Activated effector memory CD4-positive, alpha-beta T cell treated with anti-CD3 and anti-CD28 coated beads, Interleukin-2, amount 50 U/mL, for 16 hours (primary cell): ENCODE results near the gene SLIT3.

Experiments used
- DNase-seq: peaks from one replicate; pipeline ENCODE4 v3.0.0-alpha.2; 2020

The SLIT3 gene

DNA sequence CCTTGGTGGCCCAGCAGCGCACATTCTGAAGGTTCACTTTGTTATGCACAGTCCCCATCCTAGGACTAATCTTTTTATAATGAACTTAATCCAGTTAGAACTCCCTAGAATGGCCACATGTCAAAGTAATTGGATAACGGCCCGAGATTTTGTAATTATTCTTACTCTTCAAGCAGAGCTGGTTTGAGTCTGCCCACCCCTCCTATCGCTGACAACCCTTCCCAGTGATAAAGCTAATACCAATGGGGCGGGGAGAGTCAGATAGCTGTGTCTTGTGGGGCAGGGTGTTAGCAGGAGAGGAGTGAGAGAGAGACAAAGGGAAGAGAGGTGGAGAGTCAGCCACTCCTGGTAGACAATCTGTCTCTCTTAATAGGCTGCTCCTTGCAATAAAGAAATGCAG, 356.9 kb downstream of the SLIT3 start:
- no peak for DNase-seq

DNA sequence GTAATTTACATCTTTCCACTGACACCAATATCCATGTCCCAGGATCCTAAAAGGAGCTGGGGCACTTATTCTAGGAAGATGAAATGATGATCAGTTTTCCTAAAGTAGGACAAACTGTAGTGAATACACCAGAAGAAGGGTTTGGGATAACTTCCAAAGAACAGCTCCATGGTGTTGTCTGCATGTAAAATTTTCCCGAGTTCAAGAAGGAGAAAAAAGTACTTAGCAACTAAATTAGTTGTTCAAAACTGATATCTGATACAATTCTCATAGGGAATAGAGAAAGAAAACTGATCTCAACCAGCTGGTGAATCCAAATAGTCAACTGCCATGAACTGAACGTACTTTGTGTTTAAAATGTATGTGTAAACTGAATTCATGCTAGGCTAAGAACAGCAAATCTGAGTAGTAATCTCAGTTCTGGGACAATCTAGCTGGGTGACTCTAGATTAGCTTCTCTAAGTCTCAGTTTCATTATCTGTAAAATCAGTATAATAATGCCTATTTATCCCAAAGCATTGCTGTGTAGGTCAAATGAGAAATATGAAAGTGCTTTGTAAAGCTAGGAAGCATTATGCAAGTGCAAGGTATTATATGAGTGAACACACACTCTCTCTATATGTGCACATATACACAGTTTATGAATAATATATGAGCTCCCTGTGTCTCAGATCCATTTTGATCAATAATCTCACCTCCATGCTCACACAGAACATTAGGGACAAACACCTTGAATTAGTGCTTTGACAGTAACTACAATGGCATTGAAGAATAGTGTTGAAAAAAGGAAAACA, 357.7 kb downstream of the SLIT3 start:
- DNase-seq: no peak

DNA sequence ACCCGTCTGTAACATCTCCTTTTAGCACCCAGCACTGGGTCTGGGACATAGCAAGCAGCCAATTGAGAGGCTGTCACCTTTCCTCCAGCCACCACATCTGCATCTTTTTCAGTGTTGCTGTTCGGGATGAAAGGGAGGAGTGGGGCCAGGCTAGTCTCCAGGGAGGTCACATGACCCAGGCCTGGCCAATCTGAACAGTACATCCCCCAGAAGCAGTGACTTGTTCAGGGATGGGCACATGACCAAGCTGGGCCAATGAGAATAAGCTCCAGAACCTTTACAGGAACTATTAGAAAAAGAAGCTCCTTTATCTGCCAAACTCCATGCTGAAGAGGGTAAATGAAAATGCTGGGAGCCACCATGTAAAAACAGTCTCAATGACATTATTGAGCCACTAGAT, 359.0 kb downstream of the SLIT3 start:
- no peak for DNase-seq

DNA sequence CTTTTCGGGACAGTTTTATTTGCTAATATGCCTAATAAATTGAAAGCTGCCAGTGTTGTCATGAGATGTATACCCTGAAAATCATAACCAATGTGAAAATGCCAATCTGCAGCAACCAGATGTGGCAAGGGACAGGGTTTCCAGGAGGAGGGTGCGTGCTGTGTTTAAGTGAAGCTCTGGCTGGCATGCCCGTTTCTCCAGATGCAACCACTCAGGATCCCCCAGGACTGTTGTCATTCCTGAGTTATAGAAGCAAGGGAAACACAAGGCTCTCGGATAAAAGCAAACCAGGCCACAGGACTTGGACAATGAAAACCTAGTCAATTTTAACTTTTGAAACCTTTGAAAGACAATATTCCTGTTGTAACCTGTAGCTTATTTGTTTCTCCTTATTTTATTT, 360.2 kb downstream of the SLIT3 start:
- no peak for DNase-seq

DNA sequence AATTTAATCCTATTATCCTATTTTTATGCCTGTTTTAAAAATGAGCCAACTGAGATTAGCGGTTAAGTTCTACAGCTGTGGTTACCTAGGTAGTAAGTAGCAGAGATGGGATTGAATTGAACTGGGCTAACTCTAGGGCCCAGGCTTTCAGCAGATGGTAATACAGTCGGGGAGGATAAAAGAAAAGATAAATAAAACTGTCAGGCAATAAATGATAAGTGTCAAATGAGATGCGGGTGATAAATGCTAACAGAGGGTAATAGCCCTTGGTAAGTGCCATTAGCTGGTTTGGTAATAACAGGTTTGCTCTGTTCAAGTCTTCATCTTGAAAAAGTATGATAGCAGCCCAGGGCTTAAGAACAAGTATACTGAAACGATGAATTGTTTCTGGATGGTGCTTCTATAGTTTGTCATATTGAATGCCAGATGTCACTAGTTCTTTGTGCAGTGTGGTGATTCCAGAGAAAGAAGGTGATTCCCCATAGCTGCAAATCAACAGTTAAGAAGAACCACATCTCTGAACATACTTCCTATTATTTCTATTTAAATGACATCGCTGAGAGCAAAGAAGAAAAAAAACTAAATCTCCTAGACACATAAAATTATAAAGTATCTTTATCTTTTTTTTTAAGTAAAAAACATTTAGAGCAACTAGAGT, 360.9 kb downstream of the SLIT3 start:
- DNase-seq: no peak

DNA sequence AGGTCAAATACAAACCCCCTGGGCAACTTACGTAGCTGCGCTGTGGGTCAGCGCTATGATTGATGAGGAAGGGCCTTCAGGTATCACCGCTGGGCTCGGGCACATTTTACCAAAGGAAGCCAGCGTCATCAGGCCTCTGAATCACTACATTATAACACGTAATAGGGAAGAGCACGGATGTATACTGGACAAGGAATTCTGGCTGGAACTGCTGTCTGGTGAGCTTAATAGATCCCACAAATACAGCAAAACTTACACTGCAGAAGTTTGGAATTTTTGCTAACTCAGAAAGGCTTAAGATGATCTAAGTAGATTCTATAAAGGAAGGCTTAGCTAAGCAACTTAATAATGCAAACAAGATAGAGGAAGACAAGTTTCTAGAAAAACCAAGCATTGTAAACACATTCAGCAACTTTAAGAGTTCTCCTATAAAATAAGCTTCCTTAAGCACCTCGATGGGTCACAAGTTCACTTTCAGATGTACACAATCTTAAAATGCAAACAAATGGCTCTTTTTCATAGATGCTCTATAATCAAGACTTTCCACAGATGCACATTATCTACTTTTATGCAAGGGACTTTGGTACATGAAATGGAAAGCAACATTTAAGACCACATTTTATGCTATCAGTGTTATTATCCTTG, 361.7 kb downstream of the SLIT3 start:
- no peak for DNase-seq

DNA sequence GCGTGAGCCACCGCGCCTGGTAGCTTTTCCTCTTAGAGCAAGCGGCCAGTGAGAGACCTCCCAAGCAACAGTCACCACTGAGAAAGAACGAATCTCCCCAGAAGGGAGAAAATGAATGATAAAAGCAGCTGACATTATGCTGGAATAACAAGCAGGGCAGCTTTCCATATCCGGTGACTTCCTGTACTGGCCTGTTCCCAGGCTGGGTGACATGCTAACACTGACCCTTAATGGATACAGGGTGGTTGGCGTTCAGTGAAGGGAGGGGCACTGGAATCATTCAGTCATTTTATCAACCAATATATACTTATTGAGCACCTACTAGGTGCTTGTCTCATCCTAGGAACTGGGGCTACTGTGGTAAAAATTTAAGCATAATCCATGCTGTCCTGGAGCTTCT, 364.4 kb downstream of the SLIT3 start:
- DNase-seq: no peak

DNA sequence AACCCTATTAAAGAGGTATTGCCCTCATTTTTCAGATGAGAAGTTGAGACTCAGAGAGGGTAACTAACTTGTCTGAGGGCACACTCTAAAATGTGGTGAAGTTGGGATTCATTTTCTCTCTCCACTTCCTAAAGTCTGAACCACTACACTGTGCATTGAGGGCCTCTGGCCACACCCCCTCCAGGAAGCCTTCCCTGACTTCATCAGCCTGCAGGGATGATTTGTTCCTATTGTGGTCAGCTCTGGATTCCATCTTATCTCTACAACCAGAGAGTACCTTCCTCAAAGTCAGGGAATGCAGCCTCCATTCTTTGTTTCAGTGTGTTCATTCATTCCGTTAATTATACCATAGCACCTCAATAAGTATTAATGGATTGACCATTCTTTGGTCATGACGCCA, 365.8 kb downstream of the SLIT3 start:
- no peak for DNase-seq

DNA sequence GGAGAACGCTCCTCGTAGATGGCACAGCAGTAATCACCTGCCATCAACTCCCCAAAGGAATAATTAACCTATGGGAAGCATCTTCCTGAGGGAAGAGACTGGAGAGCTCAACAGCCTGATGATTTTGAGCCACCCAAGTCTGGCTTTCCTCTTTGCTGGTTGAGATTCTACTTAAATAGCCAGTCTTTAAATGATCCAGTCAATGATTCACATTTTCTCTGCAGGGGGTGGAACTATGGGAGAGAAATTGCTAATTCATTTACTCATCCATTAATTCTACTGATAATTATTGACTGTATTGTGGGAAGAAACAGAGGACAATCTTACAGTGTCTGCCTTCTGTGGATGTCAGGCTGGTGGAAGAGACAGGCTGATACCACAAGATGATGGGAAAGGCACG, 366.8 kb downstream of the SLIT3 start:
- DNase-seq: no peak

DNA sequence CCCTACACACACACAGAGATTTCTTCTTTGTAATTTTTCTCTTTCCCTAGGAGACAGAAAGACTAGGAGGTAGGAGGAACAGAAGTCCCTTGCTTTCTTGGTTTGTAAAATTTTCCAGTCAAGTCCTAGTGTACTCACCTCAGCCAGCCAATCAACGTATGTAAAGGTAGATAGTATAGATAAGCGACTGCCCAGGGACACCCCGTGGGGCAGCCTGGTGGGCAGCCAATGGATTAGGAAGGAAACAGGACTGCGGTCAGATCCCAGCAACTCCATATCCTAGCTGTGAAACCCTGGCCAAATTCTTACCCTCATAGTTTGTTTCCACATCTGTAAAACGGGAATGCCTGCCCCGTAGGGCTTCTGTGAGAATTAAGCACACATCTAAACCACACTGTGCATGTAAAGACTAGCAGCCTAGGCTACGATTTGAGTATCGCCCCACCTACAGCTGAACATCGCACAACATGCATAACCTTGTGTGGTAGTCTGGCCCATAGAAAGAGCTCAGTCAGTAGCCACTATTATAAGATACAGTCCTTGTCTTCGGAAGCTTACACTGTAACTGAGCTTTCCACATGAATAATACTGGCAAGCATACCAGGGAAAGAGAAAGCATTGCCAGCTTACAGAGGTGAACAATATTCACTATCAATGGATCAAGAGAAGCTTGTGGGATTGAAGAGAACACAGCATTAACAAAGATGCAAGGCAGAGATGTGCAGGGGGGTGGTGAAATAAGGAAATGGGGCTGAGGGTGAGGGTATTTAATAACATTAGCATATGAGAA, 368.3 kb downstream of the SLIT3 start:
- no peak for DNase-seq

DNA sequence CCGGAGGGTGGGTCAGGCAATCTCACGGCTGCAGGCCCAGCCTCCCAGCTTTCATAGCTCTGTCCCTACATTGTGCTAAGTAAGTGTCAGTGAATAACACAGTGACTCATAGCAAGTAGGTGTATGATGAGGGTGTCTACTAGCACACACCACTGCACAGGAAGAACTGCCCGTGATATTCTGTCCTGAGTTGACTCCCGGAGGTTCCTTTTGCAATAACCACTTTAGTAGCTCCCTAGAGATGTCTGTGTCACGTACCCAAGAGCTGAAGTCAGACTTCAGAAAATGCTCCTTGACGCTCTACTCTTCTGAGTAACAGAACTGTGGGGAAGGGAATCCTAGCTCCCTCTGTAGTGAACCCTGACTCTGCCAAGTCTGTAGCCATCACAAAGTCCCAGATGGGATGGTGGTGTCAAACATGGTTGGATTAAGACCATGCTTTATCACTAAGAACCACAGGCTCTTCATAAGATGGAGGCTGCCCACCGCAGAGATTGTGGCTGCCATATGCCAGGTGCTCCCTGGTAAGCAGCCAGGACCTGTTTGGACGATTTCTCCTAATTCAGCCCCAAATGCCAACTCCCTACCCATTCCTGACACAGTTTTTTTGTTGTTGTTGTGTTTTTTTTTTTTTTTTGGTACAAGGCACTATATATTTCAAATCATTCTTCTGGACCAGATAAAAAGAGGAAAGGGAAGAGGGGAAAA, 369.1 kb downstream of the SLIT3 start:
- DNase-seq: no peak

DNA sequence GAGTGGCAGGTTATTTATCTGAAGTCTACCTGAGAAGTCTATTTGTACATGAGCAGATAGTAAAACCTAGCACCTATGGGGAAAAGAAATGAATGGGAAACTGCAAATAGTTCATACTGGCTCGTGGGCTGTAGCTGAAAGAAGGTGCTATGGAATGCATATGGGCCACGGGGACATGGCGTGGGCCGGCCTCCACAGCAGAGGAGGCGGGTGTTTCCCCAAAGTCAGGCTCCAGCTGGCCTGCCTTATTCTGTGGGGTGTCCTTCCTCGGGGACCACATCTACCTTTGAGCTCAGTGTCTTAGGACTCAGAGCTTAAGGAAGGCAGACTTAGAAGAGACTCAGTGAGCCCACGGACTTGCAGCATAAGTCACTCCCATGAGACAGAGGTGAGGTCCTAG, 371.3 kb downstream of the SLIT3 start:
- no peak for DNase-seq

DNA sequence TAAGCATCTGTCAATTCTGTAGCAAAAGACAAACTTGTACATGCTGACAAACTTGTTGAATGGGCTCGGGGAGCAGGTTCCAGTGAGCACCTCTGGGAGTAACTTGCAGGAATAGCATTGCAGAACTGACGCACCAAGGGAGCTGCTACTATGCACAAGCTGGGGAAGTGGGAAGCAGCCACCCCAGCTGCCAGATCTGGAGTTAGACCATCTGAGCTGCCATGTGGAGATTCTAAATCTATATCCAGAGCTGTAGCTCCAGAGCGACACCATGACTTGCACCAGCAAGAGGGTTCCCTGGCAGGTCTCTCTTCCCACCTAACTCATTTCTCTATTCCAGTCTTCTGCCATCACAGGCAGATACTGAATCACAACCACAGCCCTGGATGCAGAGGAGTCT, 375.8 kb downstream of the SLIT3 start:
- DNase-seq: no peak

DNA sequence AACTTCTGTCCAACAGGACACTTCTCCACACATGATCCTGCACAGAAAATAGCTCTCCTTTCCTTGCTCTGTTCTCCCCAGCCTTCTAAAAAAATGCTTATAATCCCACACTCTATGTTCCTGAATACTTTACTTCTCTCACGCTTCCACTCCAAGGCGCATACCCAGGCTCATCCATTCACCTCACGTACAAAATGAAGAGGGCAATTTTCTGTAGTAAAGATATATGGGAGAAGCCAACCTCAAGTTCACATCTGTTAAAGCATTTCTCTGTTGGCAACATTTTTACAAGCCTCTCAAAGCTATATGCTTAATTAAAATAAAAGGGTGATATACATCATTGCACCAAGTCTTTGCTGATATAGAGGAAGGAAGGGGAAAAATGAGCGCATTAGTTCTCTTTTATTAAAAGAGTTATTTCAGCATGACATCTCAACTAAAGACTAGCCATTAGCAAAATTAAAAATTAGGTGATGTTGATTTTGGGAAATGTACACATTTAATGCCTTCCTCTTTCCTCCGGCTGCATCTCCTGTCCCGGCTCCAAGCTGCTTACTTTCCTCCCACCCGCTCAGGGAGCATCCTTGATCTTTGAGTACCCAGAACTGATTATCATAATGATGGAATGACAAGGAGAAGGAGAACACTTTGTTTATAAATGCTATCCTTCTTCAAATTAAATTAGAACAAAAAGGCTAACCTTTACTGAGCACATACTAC, 379.6 kb downstream of the SLIT3 start:
- no peak for DNase-seq

DNA sequence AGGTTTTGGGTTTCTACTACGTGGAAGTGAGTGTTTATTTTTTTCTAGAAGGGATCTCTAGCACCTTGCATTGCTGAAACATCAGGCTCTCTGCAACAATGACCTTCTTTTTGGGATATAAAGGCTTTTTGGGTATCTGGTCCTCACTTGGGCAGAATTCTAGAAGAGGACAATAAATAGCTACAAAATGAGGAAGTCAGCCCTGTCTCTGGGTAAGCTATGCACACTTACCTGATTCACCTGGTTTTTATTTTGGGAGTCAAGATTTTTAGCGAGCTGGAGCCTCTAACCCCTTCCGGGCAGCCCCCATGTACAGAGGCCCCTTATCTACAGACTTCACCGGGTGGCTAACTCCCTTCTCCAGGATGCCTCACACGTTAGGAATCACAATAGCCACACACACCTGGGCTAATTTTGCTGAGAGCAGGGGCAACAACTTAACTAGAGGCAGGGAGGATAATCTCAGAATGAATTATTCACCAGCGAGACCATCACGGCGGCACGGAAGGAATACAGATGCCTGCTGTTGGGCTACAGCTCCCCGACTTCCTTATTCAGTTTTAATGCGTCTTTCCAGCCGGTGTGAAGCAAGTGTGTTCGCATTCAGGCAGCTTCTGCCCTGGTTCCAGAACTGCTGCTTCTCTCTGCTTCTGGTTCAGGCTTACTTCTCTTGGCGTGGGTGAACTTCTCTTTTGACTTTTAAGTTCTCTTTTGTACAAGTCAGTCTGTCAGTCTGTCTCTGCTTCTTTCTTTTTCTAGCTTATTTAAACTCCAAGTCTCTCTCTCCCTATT, 380.7 kb downstream of the SLIT3 start:
- no peak for DNase-seq

DNA sequence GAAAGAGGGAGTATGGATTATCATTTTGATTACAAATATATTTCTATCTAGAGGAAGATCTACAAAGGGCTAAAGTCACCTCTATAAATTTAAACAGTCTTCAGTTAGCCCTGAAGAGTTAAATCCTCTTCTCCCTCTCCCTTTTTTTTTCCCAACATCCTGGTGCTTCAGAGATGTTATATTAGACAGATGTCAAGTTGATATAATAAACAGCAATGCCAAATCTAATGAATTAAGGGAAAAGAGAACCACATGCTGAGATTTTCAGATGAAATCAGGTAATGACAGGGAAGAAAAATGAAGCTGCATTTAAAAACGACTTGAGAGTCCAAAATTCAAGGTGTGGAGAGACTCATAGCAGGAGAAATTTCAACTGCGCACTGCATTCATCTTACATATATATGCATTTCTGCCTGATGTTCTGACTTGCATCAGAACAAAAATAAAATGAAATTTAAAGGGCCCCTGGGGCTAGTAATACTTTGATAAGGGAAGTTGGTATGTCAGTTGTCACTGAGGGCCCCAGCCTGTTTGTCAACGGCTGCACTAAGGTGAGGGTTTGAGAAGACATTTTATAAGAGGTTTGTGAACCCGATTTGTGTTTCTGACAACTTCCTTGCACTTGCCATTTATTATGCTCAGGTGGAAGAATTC, 382.9 kb downstream of the SLIT3 start:
- no peak for DNase-seq

DNA sequence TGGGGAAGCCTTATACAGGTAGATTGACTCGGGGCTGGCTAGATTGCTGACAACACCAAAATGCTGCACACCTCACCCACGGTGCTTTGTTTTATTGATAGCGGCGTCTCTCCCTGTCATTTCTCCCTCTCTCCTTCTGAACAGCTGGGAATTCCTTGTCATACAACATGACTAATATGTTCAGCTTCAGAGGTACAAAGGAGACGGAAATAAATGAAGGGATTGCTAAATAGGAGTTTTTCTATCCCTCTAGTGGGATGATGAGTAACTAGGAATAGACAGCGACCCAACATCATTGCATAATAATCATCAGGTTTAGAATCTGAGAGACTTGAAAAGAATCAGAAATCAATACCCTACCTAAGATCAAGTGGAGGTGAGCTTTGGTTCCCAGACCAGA, 384.1 kb downstream of the SLIT3 start:
- no peak for DNase-seq

DNA sequence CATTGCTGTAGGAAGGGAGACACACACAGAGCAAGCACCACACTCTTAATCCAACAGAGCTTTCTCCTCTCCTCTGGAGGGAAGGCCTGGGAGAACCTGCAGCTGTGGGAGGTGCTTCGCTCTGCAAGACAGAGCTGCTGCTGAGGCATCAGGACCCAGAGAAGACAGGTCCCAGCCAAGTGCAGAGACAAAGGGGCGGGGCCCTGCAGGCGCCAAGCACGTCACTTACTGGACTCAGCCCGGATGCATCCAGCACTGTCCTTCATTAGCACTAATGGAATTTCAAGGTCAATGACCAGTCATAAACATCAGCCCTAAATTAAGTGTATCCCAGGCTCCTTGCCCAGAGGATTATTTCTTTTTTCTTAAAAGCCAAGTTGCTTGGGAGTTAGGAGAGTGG, 384.7 kb downstream of the SLIT3 start:
- no peak for DNase-seq

DNA sequence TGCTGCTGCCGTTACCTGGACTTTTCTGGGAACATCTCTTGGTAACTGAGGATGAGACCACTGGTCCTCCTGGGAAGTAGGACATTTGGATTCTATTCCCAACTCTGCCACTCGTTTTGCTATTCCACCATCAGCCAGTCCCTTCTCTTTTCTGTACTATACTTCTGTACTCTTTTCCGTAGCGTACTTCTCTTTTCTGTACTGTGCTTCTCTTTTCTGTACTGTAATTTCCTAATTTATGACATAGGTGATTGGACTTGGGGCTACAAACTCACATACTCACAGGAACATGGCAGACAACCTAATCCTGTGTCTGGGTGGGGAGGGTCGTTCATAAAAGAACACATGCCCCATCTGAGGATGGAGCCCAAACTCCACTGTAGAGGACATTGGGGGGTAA, 386.4 kb downstream of the SLIT3 start:
- DNase-seq: no peak

DNA sequence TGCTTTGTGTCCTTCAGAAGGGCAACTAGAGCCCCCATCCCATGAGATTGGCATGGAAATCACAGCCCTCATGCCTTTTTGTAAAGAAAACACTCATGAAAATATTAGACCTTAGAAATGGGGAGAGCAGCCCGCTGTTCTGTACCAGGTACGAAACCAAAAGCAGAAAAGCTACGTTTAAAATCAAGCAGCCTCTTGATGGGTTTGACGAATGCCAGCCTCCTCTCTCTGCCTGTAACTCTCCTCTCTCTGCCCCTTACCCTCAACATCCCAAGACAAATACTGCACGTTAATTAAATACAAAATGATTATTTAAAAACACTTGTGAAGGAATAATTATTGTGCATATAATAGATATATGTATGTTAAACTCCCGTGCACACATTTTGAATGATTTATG, 390.1 kb downstream of the SLIT3 start:
- DNase-seq: no peak

DNA sequence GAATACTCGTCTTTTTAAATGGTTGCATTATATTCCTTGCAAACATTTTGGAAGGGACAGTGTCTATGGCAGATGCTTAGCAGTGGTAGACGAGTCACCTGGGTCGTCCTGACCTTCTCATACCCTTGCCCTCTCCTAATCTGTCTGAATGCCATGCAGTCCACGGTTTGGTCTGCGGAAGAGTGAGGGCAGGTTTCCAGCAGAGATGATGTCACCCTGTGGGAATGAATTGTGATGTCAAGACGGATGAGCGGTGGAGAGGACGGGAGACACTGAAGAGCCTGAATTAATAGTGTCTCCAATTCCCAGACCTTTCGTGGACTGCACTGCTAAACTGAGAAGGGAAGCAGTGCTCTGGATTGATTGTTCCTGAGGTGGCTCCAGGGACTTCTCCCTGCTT, 392.7 kb downstream of the SLIT3 start:
- no peak for DNase-seq
